ENCODE results near the gene RPEL1.

Gene RPEL1

DNA sequence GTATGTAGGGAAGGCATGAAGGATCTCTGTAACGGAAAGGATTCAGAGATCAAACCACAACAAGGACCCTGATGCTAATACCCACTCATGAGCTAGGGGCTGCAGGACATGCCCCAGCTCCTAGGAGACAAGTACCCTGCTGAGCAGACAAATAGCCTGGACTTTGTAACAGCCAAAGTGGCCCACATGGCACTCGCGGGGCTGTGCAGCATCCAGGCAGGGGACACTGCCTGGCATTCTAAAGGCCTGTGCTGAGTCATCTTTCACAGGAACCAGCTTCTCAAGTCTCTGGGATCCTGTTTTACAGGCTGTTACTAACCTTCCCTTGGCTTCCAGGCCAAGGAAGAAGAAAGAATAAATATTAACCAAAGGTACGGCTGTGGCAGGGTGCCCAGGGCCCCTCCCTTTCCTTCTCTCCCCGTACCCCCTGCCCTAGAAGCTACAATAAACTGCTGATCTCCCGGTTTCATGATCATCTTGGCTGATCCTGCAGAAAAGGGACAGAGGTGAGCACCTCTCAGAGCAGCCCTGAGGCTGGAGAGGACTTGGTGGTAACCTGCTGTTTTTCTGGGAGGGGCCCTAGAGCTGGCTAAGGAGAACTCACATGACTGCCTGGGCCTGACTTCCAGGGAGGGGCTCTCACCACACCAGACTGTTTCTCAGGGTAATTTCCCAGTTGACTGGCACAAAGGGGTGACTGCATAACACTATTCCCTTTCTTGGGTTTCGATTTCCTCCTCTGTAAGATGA, 4.2 kb upstream of the RPEL1 start:
- DNase-seq (ENCODE audit: low read depth in 1 of 2, low spot score in 1 of 2) = peak in 1 of 2 experiments; percentile 63
- H3K27me3 ChIP-seq (ENCODE audit: insufficient read depth, poor library complexity, severe bottlenecking) = no peaks in the 10 kb centered on the region
- no peak overlapping the region for H3K4me3 ChIP-seq (replicated peaks; ENCODE audit: insufficient read depth, low read length)
- TF ChIP-seq POLR2AphosphoS5 (IDR thresholded peaks at IDR 0.05; ENCODE audit: low read depth) (no peak), GABPA (IDR thresholded peaks at IDR 0.05; ENCODE audit: low read depth) (no peak), REST (IDR thresholded peaks at IDR 0.05; ENCODE audit: insufficient replicate concordance, low read depth) (no peak)
- TF ChIP-seq, protein P1, sequence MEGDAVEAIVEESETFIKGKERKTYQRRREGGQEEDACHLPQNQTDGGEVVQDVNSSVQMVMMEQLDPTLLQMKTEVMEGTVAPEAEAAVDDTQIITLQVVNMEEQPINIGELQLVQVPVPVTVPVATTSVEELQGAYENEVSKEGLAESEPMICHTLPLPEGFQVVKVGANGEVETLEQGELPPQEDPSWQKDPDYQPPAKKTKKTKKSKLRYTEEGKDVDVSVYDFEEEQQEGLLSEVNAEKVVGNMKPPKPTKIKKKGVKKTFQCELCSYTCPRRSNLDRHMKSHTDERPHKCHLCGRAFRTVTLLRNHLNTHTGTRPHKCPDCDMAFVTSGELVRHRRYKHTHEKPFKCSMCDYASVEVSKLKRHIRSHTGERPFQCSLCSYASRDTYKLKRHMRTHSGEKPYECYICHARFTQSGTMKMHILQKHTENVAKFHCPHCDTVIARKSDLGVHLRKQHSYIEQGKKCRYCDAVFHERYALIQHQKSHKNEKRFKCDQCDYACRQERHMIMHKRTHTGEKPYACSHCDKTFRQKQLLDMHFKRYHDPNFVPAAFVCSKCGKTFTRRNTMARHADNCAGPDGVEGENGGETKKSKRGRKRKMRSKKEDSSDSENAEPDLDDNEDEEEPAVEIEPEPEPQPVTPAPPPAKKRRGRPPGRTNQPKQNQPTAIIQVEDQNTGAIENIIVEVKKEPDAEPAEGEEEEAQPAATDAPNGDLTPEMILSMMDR (IDR thresholded peaks at IDR 0.05; ENCODE audit: insufficient read depth, low read length) = no peak
- peak overlapping the region; percentile 67 for H3K27ac ChIP-seq (replicated peaks)

DNA sequence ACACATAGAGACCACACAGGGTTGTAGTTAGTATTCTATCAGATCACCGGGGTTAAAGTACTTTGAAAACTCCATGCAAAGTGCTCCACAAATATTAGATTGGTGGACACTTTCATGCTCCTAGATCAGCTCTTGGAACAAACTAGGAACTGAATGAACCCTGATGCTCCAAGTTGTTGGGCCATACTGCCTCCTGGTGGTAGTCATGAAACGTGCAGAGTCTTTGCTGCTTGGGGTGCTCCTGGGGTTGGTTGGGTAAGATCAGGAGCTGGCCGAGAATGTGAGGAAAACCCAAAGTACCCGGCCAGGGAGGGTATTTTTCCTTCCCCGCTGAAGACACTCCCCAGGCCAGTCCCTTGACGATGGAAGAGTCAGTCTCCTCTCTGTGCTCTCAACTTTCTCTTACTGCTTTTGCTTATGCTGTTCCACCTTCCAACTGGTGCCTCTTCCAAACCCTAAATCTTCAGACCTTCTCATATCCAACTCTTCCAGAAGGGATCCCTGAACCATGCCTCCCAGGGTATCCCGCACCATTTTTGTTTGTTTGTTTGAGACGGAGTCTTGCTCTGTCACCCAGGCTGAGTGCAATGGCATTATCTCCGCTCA, 918 bp upstream of the RPEL1 start:
- Histone ChIP-seq H3K27ac (replicated peaks) (no peak overlapping the region), H3K4me3 (replicated peaks; ENCODE audit: insufficient read depth, low read length) (no peak overlapping the region), H3K27me3 (ENCODE audit: insufficient read depth, poor library complexity, severe bottlenecking) (no peaks in the 10 kb centered on the region)
- peak; percentile 78 for DNase-seq (ENCODE audit: low read depth in 1 of 2, low spot score in 1 of 2)
- TF ChIP-seq, protein P1 (IDR thresholded peaks at IDR 0.05; ENCODE audit: insufficient read depth, low read length) = peak; percentile 92
- TF ChIP-seq GABPA (IDR thresholded peaks at IDR 0.05; ENCODE audit: low read depth) = no peak
- TF ChIP-seq SPI1 (IDR thresholded peaks at IDR 0.05; ENCODE audit: borderline replicate concordance, low read depth) = peak; percentile 32; the same call in 1 of the 2 replicates
- no peak for TF ChIP-seq REST (IDR thresholded peaks at IDR 0.05; ENCODE audit: insufficient replicate concordance, low read depth)

DNA sequence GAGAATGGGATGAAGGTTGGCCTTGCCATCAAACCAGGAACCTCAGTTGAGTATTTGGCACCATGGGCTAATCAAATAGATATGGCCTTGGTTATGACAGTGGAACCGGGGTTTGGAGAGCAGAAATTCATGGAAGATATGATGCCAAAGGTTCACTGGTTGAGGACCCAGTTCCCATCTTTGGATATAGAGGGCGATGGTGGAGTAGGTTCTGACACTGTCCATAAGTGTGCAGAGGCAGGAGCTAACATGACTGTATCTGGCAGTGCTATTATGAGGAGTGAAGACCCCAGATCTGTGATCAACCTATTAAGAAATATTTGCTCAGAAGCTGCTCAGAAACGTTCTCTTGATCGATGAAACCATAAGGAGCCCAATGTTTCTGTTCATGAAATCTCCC, 637 bp downstream of the RPEL1 start:
- no peak overlapping the region for H3K27ac ChIP-seq (replicated peaks)
- H3K4me3 ChIP-seq (replicated peaks; ENCODE audit: insufficient read depth, low read length) = no peak overlapping the region
- no peak for DNase-seq (ENCODE audit: low read depth in 1 of 2, low spot score in 1 of 2)
- TF ChIP-seq GABPA (IDR thresholded peaks at IDR 0.05; ENCODE audit: low read depth) (no peak), SPI1 (IDR thresholded peaks at IDR 0.05; ENCODE audit: borderline replicate concordance, low read depth) (no peak), REST (IDR thresholded peaks at IDR 0.05; ENCODE audit: insufficient replicate concordance, low read depth) (no peak), POLR2AphosphoS5 (IDR thresholded peaks at IDR 0.05; ENCODE audit: low read depth) (no peak)
- TF ChIP-seq, protein P1 (IDR thresholded peaks at IDR 0.05; ENCODE audit: insufficient read depth, low read length) = no peak
- H3K27me3 ChIP-seq (ENCODE audit: insufficient read depth, poor library complexity, severe bottlenecking) = no peaks in the 10 kb centered on the region

Data from HL-60 (cell line).